Naive thymus-derived CD4-positive, alpha-beta T cell (primary cell): Measurements from ENCODE around the gene TTLL1. TPM values are rescaled to one million over a fixed set of nuclear protein-coding genes. Genes with fewer than 3 reads are reported as not detected.

Source experiments
- ATAC-seq: fragments of 150-1000 bp; cut with Tn5 transposase; 2 replicates; pipeline ENCODE4 v1.10.0; 2021; ENCODE audit warnings: mild to moderate bottlenecking, moderate library complexity
- CTCF ChIA-PET: fragments of 350-600 bp; sonication (Branson Sonifier 250); formaldehyde crosslinking; loops from one replicate; lab custom pipeline; 2021; ENCODE audit warnings: antibody characterized with exemption; lab: Charles Lee
- POLR2A ChIA-PET: fragments of 350-600 bp; sonication (Branson Sonifier 250); formaldehyde crosslinking; loops from one replicate; lab custom pipeline; 2021; ENCODE audit warnings: antibody characterized with exemption, inconsistent platforms; lab: Charles Lee
- DNase-seq, 9 donors: peaks; one replicate each; pipeline versions ENCODE4 v3.0.0 to v3.0.0-alpha.2; 2020 to 2022; ENCODE audit warnings: mixed read lengths in 1 of 9
- H3K27ac ChIP-seq: one replicate; pipeline ENCODE4 v1.7.0; 2013; ENCODE audit warnings: mild to moderate bottlenecking, low read depth, low read length, moderate library complexity
- H3K27me3 ChIP-seq, 2 donors: one replicate each; pipeline ENCODE4 v1.7.0; 2013; ENCODE audit warnings: low read length in 2 of 2, mild to moderate bottlenecking in 2 of 2, moderate library complexity in 2 of 2; ENCODE audit not compliant: control insufficient read depth in 2 of 2, insufficient read depth in 2 of 2
- H3K36me3 ChIP-seq, 3 experiments: 1 replicate in 2 of 3; 2 replicates in 1 of 3; pipeline ENCODE4 v1.7.0; 2013; ENCODE audit warnings: low read length in 3 of 3, mild to moderate bottlenecking in 3 of 3, moderate library complexity in 1 of 3; ENCODE audit not compliant: insufficient read depth in 3 of 3, control insufficient read depth in 2 of 3
- H3K4me1 ChIP-seq, 2 donors: one replicate each; pipeline ENCODE4 v1.7.0; 2013; ENCODE audit warnings: low read length in 2 of 2, mild to moderate bottlenecking in 2 of 2, moderate library complexity in 1 of 2; ENCODE audit not compliant: control insufficient read depth in 2 of 2, insufficient read depth in 2 of 2
- H3K4me3 ChIP-seq: 2 replicates; pipeline ENCODE4 v1.7.0; 2013; ENCODE audit warnings: mild to moderate bottlenecking, low read length
- H3K9me3 ChIP-seq, 3 experiments: 1 replicate in 2 of 3; 2 replicates in 1 of 3; pipeline ENCODE4 v1.7.0; 2013; ENCODE audit warnings: low read length in 3 of 3; ENCODE audit not compliant: control insufficient read depth in 2 of 3
- H3K27ac Mint-ChIP-seq, 9 donors: one replicate each; pipeline ENCODE4 v1.8.0; 2020 to 2022; ENCODE audit warnings: mixed read lengths in 9 of 9, mild to moderate bottlenecking in 8 of 9, moderate library complexity in 5 of 9, inconsistent platforms in 2 of 9
- H3K27me3 Mint-ChIP-seq, 5 donors: one replicate each; pipeline ENCODE4 v1.8.0; 2021 to 2022; ENCODE audit warnings: mixed read lengths in 5 of 5, mild to moderate bottlenecking in 1 of 5
- H3K36me3 Mint-ChIP-seq, 5 donors: one replicate each; pipeline ENCODE4 v1.8.0; 2020 to 2022; ENCODE audit warnings: mixed read lengths in 5 of 5, mild to moderate bottlenecking in 3 of 5, inconsistent platforms in 1 of 5
- H3K4me1 Mint-ChIP-seq, 7 donors: one replicate each; pipeline ENCODE4 v1.8.0; 2020 to 2022; ENCODE audit warnings: mixed read lengths in 7 of 7, mild to moderate bottlenecking in 3 of 7, inconsistent platforms in 1 of 7
- H3K4me3 Mint-ChIP-seq, 10 donors: one replicate each; pipeline ENCODE4 v1.8.0; 2020 to 2022; ENCODE audit warnings: mild to moderate bottlenecking in 10 of 10, mixed read lengths in 10 of 10, moderate library complexity in 6 of 10, inconsistent platforms in 2 of 10
- H3K9me3 Mint-ChIP-seq, 11 donors: one replicate each; pipeline ENCODE4 v1.8.0; 2020 to 2022; ENCODE audit warnings: mixed read lengths in 11 of 11, mild to moderate bottlenecking in 4 of 11, inconsistent platforms in 1 of 11, moderate library complexity in 1 of 11
- intact Hi-C, 2 donors: fragments of 100-400 bp; cut with micrococcal nuclease; formaldehyde crosslinking; loops; one replicate each; pipeline ENCODE4 v1.15.1; 2023
- polyA plus RNA-seq, 2 donors: library from polyadenylated mRNA; unstranded; fragments of 300-500 nt; fragmentation: Illumina TruSeq; gene quantifications; one replicate each; pipeline ENCODE4 v1.2.3, GENCODE V29; 2021
- total RNA-seq, 6 experiments: library from RNA in 5 of 6; stranded (reverse) in 5 of 6; gene quantifications; 1 replicate in 5 of 6; 2 replicates in 1 of 6; pipeline ENCODE4 v1.2.3 and lab custom pipeline; 2021 to 2026

TTLL1 gene
- total and polyA plus RNA-seq, 7 experiments from 2014 or later, result 4.6 to 16.1 (median 7.7) TPM

GRCh38 chr22:43079742-43080141 lies 9.4 kb downstream of the TTLL1 start:
- CTCF ChIA-PET, result no interaction called here
- ATAC-seq (no peak), DNase-seq (no peak)
- H3K27me3 Mint-ChIP-seq, result no peaks in the 10 kb centered on the region
- no peaks in the 10 kb centered on the region for H3K9me3 Mint-ChIP-seq
- Histone ChIP-seq H3K36me3 (peaks cover 0 to 8% (median 0%) of the 10 kb centered on the region in 3 experiments), H3K9me3 (no peaks in the 10 kb centered on the region), H3K27ac (no peak overlapping the region), H3K4me1 (no peaks in the 10 kb centered on the region), H3K4me3 (no peak overlapping the region), H3K27me3 (no peaks in the 10 kb centered on the region)
- no peaks in the 10 kb centered on the region for H3K4me1 Mint-ChIP-seq
- H3K4me3 Mint-ChIP-seq, result no peak overlapping the region
- intact Hi-C loops, result no loop called here
- no peak overlapping the region for H3K27ac Mint-ChIP-seq
- POLR2A ChIA-PET, result no interaction called here
- peaks cover 0 to 17% (median 5%) of the 10 kb centered on the region in 5 donors for H3K36me3 Mint-ChIP-seq

GRCh38 chr22:43078522-43078921 lies 10.7 kb downstream of the TTLL1 start:
- H3K9me3 Mint-ChIP-seq, result no peaks in the 10 kb centered on the region
- CTCF ChIA-PET, result no interaction called here
- no peak overlapping the region for H3K27ac ChIP-seq
- DNase-seq, result no peak
- H3K27me3 ChIP-seq, result no peaks in the 10 kb centered on the region
- no peaks in the 10 kb centered on the region for H3K4me1 ChIP-seq
- peaks cover 0 to 8% (median 0%) of the 10 kb centered on the region in 3 experiments for H3K36me3 ChIP-seq
- no peaks in the 10 kb centered on the region for H3K4me1 Mint-ChIP-seq
- H3K4me3 Mint-ChIP-seq, result no peak overlapping the region
- H3K36me3 Mint-ChIP-seq, result peaks cover 0 to 17% (median 5%) of the 10 kb centered on the region in 5 donors
- H3K27ac Mint-ChIP-seq, result peak overlapping the region in 1 of 9 donors; percentile 56
- H3K27me3 Mint-ChIP-seq, result no peaks in the 10 kb centered on the region
- intact Hi-C loops, result no loop called here
- H3K4me3 ChIP-seq, result no peak overlapping the region
- POLR2A ChIA-PET, result no interaction called here
- ATAC-seq, result no peak
- H3K9me3 ChIP-seq, result no peaks in the 10 kb centered on the region

GRCh38 chr22:43077121-43077877 lies 11.9 kb downstream of the TTLL1 start:
- Mint-ChIP-seq H3K27ac (no peak overlapping the region), H3K27me3 (no peaks in the 10 kb centered on the region), H3K9me3 (no peaks in the 10 kb centered on the region), H3K36me3 (peaks cover 0 to 19% (median 5%) of the 10 kb centered on the region in 5 donors), H3K4me3 (no peak overlapping the region), H3K4me1 (no peaks in the 10 kb centered on the region)
- Histone ChIP-seq H3K27ac (no peak overlapping the region), H3K27me3 (no peaks in the 10 kb centered on the region), H3K36me3 (peaks cover 0 to 8% (median 0%) of the 10 kb centered on the region in 3 experiments), H3K9me3 (no peaks in the 10 kb centered on the region), H3K4me1 (no peaks in the 10 kb centered on the region), H3K4me3 (no peak overlapping the region)
- DNase-seq (no peak), ATAC-seq (no peak)
- POLR2A ChIA-PET, result no interaction called here
- intact Hi-C loops, result no loop called here
- CTCF ChIA-PET, result no interaction called here

- H3K36me3 Mint-ChIP-seq, result peaks cover 0 to 43% (median 15%) of the 10 kb centered on the region in 5 donors
- no peak for ATAC-seq
- H3K9me3 Mint-ChIP-seq, result no peaks in the 10 kb centered on the region
These were observed 22.3 kb downstream of the TTLL1 start for GRCh38 chr22:43066844-43067385.

GRCh38 chr22:43066134-43066533 lies 23.1 kb downstream of the TTLL1 start:
- no peaks in the 10 kb centered on the region for H3K27me3 ChIP-seq
- H3K4me1 ChIP-seq, result no peaks in the 10 kb centered on the region
- POLR2A ChIA-PET, result no interaction called here
- Mint-ChIP-seq H3K4me3 (no peak overlapping the region), H3K27me3 (no peaks in the 10 kb centered on the region), H3K27ac (no peak overlapping the region), H3K36me3 (peaks cover 1 to 51% (median 20%) of the 10 kb centered on the region in 5 donors), H3K4me1 (peaks cover 0 to 2% (median 0%) of the 10 kb centered on the region in 7 donors), H3K9me3 (no peaks in the 10 kb centered on the region)
- intact Hi-C loops, result no loop called here
- H3K4me3 ChIP-seq, result no peak overlapping the region
- DNase-seq, result no peak
- ATAC-seq, result no peak
- H3K27ac ChIP-seq, result no peak overlapping the region
- peaks cover 0 to 40% (median 0%) of the 10 kb centered on the region in 3 experiments for H3K36me3 ChIP-seq
- H3K9me3 ChIP-seq, result no peaks in the 10 kb centered on the region
- CTCF ChIA-PET, result no interaction called here

More at GRCh38 chr22:43066844-43067385, 22.3 kb downstream of the TTLL1 start:
- no peaks in the 10 kb centered on the region for H3K4me1 ChIP-seq
- H3K9me3 ChIP-seq, result no peaks in the 10 kb centered on the region
- ChIA-PET POLR2A (interaction anchor here (0.7 kb wide), 1 partner anchor 58 kb away, joined by 5 read pairs; no protein-coding TSS in a partner anchor), CTCF (no interaction called here)
- H3K4me3 ChIP-seq, result no peak overlapping the region
- H3K36me3 ChIP-seq, result peaks cover 0 to 36% (median 0%) of the 10 kb centered on the region in 3 experiments
- no peak overlapping the region for H3K27ac ChIP-seq
- intact Hi-C loops, result no loop called here
- H3K27me3 ChIP-seq, result no peaks in the 10 kb centered on the region
- Mint-ChIP-seq H3K4me1 (peaks cover 0 to 2% (median 0%) of the 10 kb centered on the region in 7 donors), H3K27ac (no peak overlapping the region), H3K4me3 (no peak overlapping the region), H3K27me3 (no peaks in the 10 kb centered on the region)
- DNase-seq, result no peak

GRCh38 chr22:43060183-43060582 lies 29.0 kb downstream of the TTLL1 start:
- POLR2A ChIA-PET, result no interaction called here
- Histone ChIP-seq H3K27me3 (no peaks in the 10 kb centered on the region), H3K4me3 (no peak overlapping the region), H3K27ac (no peak overlapping the region), H3K4me1 (no peaks in the 10 kb centered on the region), H3K36me3 (peaks cover 0 to 42% (median 0%) of the 10 kb centered on the region in 3 experiments), H3K9me3 (no peaks in the 10 kb centered on the region)
- Mint-ChIP-seq H3K4me1 (no peaks in the 10 kb centered on the region), H3K4me3 (no peak overlapping the region), H3K27me3 (no peaks in the 10 kb centered on the region), H3K27ac (no peak overlapping the region), H3K9me3 (no peaks in the 10 kb centered on the region), H3K36me3 (peaks cover 1 to 42% (median 16%) of the 10 kb centered on the region in 5 donors)
- CTCF ChIA-PET, result interaction anchor here (0.5 kb wide), 1 partner anchor 27 kb away, joined by 5 read pairs; no protein-coding TSS in a partner anchor
- ATAC-seq (peak; percentile 53), DNase-seq (peak in 5 of 9 donors; percentile 8 to 67 (median 19))
- intact Hi-C loops, result no loop called here
